T-helper 2 cell treated with Interferon-gamma antibody and Interleukin-4, amounts not matched to agents 100 ng/mL and 5 ng/mL, for 36 hours (primary cell): ENCODE measurements around the gene ZNF17. TPM values are rescaled to one million over a fixed set of nuclear protein-coding genes. Genes with fewer than 3 reads are reported as not detected.

ENCODE experiments used
- intact Hi-C: fragments of 100-400 bp; cut with micrococcal nuclease; formaldehyde crosslinking; loops from one replicate; pipeline ENCODE4 v1.15.1; 2023
- total RNA-seq: library from RNA; stranded (reverse); gene quantifications from 2 replicates; pipeline ENCODE4 v1.2.3, GENCODE V29; 2022

The ZNF17 gene
- total RNA-seq, 1 donor from 2014 or later, result 12.1 TPM

DNA sequence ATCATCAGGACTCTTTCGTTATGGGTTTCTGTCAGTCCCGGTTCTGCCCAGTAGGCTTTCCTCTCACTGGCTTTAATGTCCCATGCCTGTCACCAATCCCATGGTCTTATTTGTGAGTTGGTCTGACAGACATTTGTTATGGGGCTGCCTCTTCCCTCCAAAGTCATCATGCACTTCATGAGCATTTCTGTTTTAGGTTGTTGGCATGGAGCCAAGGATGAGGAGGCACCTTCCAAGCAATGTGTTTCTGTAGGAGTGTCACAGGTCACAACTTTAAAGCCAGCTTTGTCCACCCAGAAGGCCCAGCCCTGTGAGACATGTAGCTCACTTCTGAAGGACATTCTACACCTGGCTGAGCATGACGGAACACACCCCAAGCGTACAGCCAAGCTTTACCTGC lies 8.5 kb downstream of the ZNF17 start:
- intact Hi-C loops, result no loop called here

DNA sequence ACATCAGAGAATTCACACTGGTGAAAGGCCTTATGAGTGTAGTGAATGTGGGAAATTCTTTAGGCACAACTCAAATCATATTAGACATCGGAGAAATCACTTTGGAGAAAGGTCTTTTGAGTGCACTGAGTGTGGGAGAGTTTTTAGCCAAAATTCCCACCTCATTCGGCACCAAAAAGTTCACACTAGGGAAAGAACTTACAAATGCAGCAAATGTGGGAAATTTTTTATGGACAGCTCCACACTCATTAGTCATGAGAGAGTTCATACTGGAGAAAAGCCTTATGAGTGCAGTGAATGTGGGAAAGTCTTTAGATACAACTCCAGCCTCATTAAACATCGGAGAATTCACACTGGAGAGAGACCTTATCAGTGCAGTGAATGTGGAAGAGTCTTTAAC lies 10.1 kb downstream of the ZNF17 start:
- intact Hi-C loops, result no loop called here

DNA sequence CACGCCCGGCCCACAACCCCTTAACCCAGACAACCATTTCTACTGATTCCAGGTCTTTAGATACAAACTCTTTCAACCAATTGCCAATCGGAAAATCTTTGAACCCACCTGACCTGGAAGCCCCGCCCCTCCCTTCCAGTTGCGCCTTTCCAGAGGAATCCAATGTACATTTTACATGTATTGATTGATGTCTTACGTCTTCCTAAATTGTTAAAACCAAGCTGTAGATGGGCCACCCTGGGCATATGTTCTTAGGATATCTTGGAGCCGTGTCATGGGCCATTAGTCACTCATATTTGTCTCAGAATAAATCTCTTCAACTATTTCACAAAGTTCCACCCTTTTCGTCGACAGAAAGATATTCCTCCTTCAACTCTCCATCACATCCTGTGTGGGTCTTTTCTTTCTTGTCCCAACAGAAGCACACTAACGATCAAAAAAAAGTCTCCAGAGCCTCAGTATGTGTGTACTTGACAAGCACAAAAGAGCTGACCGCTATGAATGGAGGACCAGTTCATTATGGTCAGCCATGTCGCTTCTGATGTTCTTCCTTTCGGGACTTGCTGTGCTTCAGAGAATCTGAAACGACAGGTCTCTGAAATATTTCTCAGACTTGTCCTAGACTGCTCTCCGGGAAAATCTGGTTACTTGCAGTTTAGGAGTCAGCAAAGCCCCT lies 23.6 kb downstream of the ZNF17 start:
- intact Hi-C loops, result loop anchor here (1.0 to 10.0 kb wide), 17 partner anchors 23 to 892 kb away; partner anchors contain the start of genes TRAPPC2B, ZNF134, ZNF17 and ZNF211

DNA sequence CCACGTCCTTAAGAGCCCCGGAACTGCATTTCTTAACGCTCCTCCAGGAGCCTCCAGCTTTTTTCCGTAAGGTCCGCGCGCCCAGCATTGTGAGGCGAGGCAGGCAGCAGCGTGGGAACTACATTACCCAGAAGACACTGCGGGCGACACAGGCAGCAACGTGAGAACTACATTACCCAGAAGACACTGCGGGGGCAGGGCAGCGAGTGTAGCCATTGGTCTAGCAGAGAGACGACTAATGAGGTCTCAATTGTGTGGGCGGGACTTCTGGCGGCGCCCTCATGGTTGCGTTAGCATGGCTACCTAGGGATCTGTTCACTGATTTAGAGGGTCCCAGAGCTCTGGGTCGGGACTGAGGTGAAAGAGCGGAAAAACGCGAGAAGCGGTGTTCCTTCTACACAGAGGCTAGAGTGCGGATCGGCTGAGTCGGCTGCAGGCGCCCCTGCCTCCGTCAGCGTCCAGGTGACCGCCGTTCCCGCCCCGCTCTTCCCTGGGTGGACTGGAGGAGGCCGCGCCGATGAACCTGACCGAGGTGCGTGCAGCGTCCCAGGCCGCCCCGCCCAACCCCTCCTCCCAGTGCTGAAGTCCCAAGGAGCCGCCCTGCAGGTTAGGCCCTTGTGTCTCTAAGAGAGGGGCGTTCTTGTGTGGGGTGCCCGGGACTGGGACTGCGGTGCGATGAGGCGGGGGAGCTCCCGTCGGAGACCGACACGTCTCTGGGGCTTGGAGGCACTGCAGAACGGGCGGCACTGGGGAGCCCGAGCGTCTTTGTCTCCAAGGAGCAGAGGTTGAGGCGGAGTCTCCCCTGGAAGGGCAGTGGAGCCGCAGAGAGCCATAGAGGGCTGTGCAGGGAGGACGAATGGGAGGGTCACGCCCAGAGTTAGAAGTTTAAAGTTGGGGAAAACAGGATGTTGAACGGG lies 24.4 kb downstream of the ZNF17 start, which contains the start of gene ZNF749:
Gene ZNF749 (plus strand): TSS at position 264 of the 917 bp plus-strand sequence. CDS start 254 bp downstream, at position 518.
- intact Hi-C loops, result loop anchor here (1.0 to 10.0 kb wide), 17 partner anchors 24 to 891 kb away; partner anchors contain the start of genes TRAPPC2B, ZNF134, ZNF17 and ZNF211

DNA sequence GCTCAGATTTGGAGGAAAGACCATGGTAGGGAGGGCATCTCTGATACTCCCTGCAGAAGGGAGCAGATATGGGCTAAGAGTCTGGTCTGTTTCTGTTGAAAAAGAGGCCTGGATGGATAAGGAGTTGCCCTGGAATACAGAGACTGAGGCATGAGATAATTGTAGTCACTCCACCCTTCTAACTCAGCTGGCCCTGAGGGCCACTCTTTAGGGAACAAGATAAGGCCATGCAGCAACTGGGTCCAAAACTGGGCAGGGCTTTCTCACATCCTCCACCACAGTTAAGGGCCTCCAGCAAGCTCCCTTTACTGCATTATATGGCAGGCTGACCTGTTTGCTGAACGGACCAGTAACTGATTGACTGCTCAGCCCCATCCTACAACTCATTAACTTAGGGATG lies 25.5 kb downstream of the ZNF17 start:
- intact Hi-C loops, result loop anchor here (10.0 kb wide), 1 partner anchor 88 kb away; the partner anchor contains the start of gene ZNF549

DNA sequence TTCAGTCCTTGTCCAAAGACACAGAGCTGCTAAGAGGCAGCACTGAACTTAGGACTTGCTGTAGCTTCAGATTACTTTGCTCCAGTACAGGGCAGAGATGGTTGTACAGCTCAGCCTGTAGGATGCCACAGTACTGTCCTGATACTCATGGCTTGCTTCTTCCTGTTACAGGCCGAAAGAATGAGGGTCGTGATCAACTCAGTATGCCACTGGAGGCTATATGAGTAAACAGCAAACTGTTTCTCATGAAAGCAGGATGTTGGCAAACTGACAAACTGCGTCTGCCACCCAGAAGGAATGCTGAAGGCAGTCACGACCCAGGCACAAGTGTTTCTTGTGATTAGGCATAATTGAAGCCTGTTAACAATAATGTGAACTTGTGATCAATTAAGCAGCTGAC lies 27.0 kb downstream of the ZNF17 start:
- intact Hi-C loops, result loop anchor here (10.0 kb wide), 1 partner anchor 87 kb away; the partner anchor contains the start of gene ZNF549

DNA sequence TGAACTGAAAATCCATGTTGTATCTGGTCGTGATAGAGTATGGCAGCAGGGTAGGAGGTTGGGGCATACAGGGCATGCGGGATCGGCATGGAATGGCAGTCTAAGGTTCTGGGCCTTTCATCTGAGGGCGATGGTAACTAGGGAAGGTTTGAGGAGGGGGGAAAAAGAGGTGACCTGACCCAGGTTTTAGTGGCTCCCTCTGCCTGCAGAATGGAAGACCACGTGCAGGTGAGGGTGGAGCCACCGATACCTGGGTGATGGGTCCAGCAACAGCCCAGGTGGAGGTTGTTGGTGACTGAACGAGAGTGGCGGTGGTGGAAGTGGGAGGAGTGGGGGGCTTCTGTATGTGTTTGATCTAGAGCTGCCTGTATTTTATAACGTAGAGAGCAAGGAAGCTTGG lies 28.0 kb downstream of the ZNF17 start:
- intact Hi-C loops, result loop anchor here (10.0 kb wide), 1 partner anchor 86 kb away; the partner anchor contains the start of gene ZNF549

DNA sequence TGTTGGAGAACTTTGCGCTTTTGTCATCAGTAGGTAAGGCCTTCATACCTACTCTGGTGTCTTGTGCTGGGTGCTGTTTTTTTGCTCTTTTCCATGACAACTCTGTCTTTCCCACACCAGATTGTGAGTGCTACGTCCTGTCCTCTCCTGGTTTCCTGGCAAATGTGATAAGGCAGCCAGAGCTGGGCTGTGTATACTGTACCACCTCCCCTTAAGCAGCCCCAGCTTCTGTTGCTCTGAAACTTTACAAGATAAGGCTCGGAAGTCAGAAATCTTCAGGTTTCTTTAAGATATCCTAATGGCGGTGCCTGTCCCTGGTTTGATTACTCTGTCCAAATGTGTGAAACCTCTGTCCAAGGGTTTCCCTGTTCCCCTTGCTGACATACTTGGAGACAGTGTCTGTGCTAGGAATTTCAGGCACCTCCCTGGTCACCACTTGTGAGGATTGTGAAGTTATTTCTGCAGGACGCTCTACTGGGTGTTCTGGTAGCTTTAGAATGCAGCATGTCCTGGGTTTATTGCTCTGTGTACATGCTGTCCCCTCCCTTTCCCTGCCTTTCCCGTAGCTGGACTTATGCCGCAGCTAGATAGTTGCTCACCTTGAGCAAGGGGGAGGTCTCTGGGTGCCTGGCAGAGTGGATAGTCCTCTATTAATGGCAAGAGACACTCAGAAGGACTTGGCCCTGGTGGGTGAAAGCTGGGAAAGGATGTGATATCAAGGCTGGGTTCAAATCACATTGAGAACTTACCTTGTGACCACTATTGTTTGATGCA lies 31.2 kb downstream of the ZNF17 start:
- intact Hi-C loops, result no loop called here

DNA sequence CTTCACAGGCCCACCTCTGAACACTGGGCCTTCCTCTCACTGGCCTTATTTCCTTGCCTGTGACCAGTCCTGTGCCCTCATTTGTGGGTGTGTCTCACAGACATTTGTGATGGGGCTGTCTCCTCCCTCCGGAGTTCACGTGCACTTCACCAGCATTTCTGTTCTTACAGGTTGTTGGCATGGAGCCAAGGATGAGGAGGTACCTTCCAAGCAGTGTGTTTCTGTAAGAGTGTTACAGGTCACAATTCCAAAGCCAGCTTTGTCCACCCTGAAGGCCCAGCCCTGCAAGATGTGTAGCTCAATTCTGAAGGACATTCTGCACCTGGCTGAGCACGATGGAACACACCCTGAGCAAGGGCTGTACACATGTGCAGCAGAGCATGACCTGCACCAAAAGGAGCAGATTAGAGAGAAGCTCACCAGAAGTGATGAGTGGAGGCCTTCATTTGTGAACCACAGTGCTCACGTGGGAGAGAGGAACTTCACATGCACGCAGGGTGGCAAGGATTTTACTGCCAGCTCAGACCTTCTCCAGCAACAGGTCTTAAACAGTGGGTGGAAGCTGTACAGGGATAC lies 32.2 kb downstream of the ZNF17 start:
- intact Hi-C loops, result no loop called here

DNA sequence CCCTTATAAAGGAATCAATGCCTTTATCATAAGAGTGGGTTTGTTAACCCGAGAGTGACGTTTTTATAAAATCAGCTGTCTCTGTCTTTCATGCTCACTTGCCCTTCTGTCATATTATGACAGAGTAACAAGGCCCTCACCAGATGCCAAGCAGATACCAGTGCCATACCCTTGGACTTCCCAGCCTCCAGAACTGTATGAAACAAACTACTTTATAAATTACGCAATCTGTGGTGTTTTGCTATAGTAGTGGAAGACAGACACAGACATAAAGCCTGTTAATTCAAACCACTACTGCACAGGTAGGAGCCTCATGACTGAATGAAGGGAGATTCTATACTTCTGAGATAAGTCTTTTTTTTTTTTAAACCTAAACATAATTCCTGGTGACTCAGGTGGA lies 41.3 kb downstream of the ZNF17 start:
- intact Hi-C loops, result no loop called here

DNA sequence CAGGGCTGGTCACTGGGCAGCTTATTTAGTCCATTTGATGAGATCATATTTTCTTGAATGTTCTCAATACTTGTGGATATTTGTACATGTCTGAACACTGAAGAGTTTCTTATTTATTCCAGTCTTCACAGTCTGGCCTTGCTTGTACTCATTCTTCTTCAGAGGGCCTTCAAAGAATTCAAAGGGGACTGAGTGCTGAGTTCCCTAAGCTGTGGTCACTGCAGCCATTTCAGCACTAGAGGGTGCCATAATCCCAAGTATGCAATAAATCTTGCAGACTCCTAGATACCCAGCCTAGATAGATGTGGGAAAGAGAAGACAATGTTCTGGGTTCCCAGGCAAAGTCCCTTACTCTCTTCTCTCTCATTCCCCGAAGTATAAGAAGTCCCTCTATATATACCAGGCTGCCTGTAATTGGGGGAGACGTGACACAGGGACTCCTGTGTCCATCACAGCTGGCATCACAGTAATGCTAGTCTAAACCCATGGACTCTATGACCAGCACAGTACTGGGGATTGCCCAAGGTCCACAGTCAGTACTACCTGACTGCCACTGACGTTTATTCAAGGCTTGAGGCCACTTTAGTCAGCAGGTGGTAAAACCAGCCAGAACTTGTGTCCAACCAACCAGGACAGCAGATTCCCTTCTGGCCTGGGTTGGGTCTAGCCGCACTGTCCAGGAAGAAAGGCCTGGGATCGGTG lies 54.9 kb downstream of the ZNF17 start:
- intact Hi-C loops, result no loop called here

DNA sequence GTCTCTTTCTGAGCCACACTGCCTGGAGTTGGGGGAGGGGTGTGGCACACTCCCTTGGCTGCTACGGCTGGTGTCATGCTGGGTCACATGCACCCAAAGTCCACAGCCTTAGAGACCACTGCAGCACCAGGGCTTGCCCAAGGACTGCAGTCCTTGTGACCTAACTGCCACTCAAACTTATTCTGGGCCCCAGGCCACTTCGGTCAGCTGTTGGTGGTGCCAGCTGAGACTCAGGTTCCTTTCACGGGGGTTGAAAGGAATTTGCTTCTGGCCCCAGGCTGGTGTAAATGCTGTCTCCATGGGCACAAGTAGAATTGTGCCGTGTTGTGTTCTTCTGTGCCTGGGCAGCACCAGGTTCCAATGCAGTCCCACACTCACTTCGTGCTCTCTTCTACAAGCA lies 55.5 kb downstream of the ZNF17 start:
- intact Hi-C loops, result no loop called here

Other genes with a start within 250 kb of the ZNF17 start
- gene DUXA, start 243.7 kb upstream of the ZNF17 start, total RNA-seq, result not detected in 2 replicates
- gene ZNF264, start 219.7 kb upstream of the ZNF17 start, total RNA-seq, result 23.8 and 25.6 TPM in 2 replicates
- gene AURKC, start 180.1 kb upstream of the ZNF17 start, total RNA-seq, result 0.27 and 0.34 TPM in 2 replicates
- gene ZNF805, start 170.5 kb upstream of the ZNF17 start, total RNA-seq, result 8.1 and 8.4 TPM in 2 replicates
- 33.0 and 37.8 TPM in 2 replicates for gene ZNF460, start 130.7 kb upstream of the ZNF17 start, total RNA-seq
- gene ZNF543, start 90.7 kb upstream of the ZNF17 start, total RNA-seq, result 6.6 and 7.5 TPM in 2 replicates
- gene ZNF304, start 59.9 kb upstream of the ZNF17 start, total RNA-seq, result 6.6 and 6.9 TPM in 2 replicates
- gene TRAPPC2B, start 47.6 kb upstream of the ZNF17 start, total RNA-seq, result 3.8 and 6.6 TPM in 2 replicates
- 2.2 and 2.8 TPM in 2 replicates for gene ZNF547, start 47.6 kb upstream of the ZNF17 start, total RNA-seq
- 17.1 and 19.9 TPM in 2 replicates for gene ZNF548, start 21.3 kb upstream of the ZNF17 start, total RNA-seq
- 14.0 and 15.2 TPM in 2 replicates for gene ZNF749, start 24.2 kb downstream of the ZNF17 start, total RNA-seq
- 0.07 and 0.18 TPM in 2 replicates for gene VN1R1, start 46.0 kb downstream of the ZNF17 start, total RNA-seq
- 2.9 and 3.2 TPM in 2 replicates for gene ZNF772, start 66.4 kb downstream of the ZNF17 start, total RNA-seq
- 5.9 and 6.7 TPM in 2 replicates for gene ZNF419, start 76.6 kb downstream of the ZNF17 start, total RNA-seq
- 6.7 and 8.2 TPM in 2 replicates for gene ZNF773, start 88.8 kb downstream of the ZNF17 start, total RNA-seq
- gene ZNF549, start 116.2 kb downstream of the ZNF17 start, total RNA-seq, result 6.8 and 7.7 TPM in 2 replicates
- 9.0 and 10.0 TPM in 2 replicates for gene ZNF550, start 148.7 kb downstream of the ZNF17 start, total RNA-seq
- 4.5 and 5.0 TPM in 2 replicates for gene ZNF416, start 167.8 kb downstream of the ZNF17 start, total RNA-seq
- gene ZIK1, start 173.0 kb downstream of the ZNF17 start, total RNA-seq, result 4.1 and 4.4 TPM in 2 replicates
- gene ZNF530, start 188.7 kb downstream of the ZNF17 start, total RNA-seq, result 7.6 and 7.7 TPM in 2 replicates
- 11.9 and 13.6 TPM in 2 replicates for gene ZNF134, start 203.1 kb downstream of the ZNF17 start, total RNA-seq
- gene ZNF211, start 222.0 kb downstream of the ZNF17 start, total RNA-seq, result 13.6 and 14.3 TPM in 2 replicates